ENCODE data around the gene MYH11.

GRCh38 chr16:15837761-15838160, 19.1 kb downstream of the MYH11 start:
- TF ChIP-seq CTCF (IDR thresholded peaks at IDR 0.05) (no peak), EP300 (IDR thresholded peaks at IDR 0.05) (no peak), POLR2AphosphoS5 (IDR thresholded peaks at IDR 0.05) (no peak), POLR2A (IDR thresholded peaks at IDR 0.05) (no peak)
